Measurements from ENCODE around the gene REPS1.

DNA sequence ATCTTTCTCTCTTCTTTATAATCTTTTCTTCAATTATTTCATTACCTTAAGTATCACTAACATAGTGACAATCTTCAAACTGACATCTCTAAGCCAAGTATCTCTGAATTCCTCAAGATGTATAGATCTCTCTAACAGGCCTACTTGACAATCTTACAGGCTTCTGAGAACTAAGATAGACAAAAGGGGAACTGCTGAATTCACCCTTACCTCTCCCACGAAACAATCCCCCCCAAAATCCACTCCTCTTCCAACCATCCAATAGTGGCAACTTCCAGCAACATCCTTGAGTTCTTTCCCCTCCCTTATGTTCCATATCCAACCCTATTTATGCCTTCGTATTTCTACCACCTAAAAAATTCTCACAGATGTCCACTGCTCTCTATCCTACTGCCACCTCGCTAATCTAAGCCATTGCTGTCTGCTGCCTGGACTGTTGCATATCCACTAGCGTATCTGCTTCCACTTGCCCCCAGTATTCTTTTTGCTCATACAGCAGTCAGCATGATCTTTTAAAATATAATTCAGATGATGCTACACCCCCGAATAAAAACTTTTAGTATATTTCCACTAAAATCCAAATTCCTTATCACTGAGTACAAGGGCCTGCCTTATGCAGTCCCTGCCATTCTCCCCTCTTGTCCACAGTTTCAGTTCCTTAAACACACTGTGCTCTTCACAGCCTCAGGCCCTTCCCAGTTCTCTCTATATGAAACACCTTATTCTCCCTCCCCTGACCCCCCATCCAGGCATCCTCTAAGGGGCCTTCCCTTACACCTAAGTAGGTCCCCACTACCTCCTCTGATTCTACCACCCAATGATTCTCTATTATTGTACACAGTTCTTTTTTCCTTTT lies 8.0 kb downstream of the REPS1 start:
- TF ChIP-seq, protein P1, sequence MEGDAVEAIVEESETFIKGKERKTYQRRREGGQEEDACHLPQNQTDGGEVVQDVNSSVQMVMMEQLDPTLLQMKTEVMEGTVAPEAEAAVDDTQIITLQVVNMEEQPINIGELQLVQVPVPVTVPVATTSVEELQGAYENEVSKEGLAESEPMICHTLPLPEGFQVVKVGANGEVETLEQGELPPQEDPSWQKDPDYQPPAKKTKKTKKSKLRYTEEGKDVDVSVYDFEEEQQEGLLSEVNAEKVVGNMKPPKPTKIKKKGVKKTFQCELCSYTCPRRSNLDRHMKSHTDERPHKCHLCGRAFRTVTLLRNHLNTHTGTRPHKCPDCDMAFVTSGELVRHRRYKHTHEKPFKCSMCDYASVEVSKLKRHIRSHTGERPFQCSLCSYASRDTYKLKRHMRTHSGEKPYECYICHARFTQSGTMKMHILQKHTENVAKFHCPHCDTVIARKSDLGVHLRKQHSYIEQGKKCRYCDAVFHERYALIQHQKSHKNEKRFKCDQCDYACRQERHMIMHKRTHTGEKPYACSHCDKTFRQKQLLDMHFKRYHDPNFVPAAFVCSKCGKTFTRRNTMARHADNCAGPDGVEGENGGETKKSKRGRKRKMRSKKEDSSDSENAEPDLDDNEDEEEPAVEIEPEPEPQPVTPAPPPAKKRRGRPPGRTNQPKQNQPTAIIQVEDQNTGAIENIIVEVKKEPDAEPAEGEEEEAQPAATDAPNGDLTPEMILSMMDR (conservative IDR thresholded peaks at IDR 0.05; ENCODE audit: low read length), result no peak
- no peak for TF ChIP-seq EZH2phosphoT487 (IDR thresholded peaks at IDR 0.05; ENCODE audit: borderline replicate concordance)

Measured in Loucy (cell line).